Naive thymus-derived CD4-positive, alpha-beta T cell (primary cell): Measurements from ENCODE around the gene BNIP3. TPM values are rescaled to one million over a fixed set of nuclear protein-coding genes. Genes with fewer than 3 reads are reported as not detected.

ENCODE experiments used
- ATAC-seq: fragments of 150-1000 bp; cut with Tn5 transposase; 2 replicates; pipeline ENCODE4 v1.10.0; 2021; ENCODE audit warnings: mild to moderate bottlenecking, moderate library complexity
- CTCF ChIA-PET: fragments of 350-600 bp; sonication (Branson Sonifier 250); formaldehyde crosslinking; loops from one replicate; lab custom pipeline; 2021; ENCODE audit warnings: antibody characterized with exemption; lab: Charles Lee
- POLR2A ChIA-PET: fragments of 350-600 bp; sonication (Branson Sonifier 250); formaldehyde crosslinking; loops from one replicate; lab custom pipeline; 2021; ENCODE audit warnings: antibody characterized with exemption, inconsistent platforms; lab: Charles Lee
- DNase-seq, 9 donors: peaks; one replicate each; pipeline versions ENCODE4 v3.0.0 to v3.0.0-alpha.2; 2020 to 2022; ENCODE audit warnings: mixed read lengths in 1 of 9
- H3K27ac ChIP-seq: one replicate; pipeline ENCODE4 v1.7.0; 2013; ENCODE audit warnings: mild to moderate bottlenecking, low read depth, low read length, moderate library complexity
- H3K27me3 ChIP-seq, 2 donors: one replicate each; pipeline ENCODE4 v1.7.0; 2013; ENCODE audit warnings: low read length in 2 of 2, mild to moderate bottlenecking in 2 of 2, moderate library complexity in 2 of 2; ENCODE audit not compliant: control insufficient read depth in 2 of 2, insufficient read depth in 2 of 2
- H3K36me3 ChIP-seq, 3 experiments: 1 replicate in 2 of 3; 2 replicates in 1 of 3; pipeline ENCODE4 v1.7.0; 2013; ENCODE audit warnings: low read length in 3 of 3, mild to moderate bottlenecking in 3 of 3, moderate library complexity in 1 of 3; ENCODE audit not compliant: insufficient read depth in 3 of 3, control insufficient read depth in 2 of 3
- H3K4me1 ChIP-seq, 2 donors: one replicate each; pipeline ENCODE4 v1.7.0; 2013; ENCODE audit warnings: low read length in 2 of 2, mild to moderate bottlenecking in 2 of 2, moderate library complexity in 1 of 2; ENCODE audit not compliant: control insufficient read depth in 2 of 2, insufficient read depth in 2 of 2
- H3K4me3 ChIP-seq: 2 replicates; pipeline ENCODE4 v1.7.0; 2013; ENCODE audit warnings: mild to moderate bottlenecking, low read length
- H3K9me3 ChIP-seq, 3 experiments: 1 replicate in 2 of 3; 2 replicates in 1 of 3; pipeline ENCODE4 v1.7.0; 2013; ENCODE audit warnings: low read length in 3 of 3; ENCODE audit not compliant: control insufficient read depth in 2 of 3
- H3K27ac Mint-ChIP-seq, 9 donors: one replicate each; pipeline ENCODE4 v1.8.0; 2020 to 2022; ENCODE audit warnings: mixed read lengths in 9 of 9, mild to moderate bottlenecking in 8 of 9, moderate library complexity in 5 of 9, inconsistent platforms in 2 of 9
- H3K27me3 Mint-ChIP-seq, 5 donors: one replicate each; pipeline ENCODE4 v1.8.0; 2021 to 2022; ENCODE audit warnings: mixed read lengths in 5 of 5, mild to moderate bottlenecking in 1 of 5
- H3K36me3 Mint-ChIP-seq, 5 donors: one replicate each; pipeline ENCODE4 v1.8.0; 2020 to 2022; ENCODE audit warnings: mixed read lengths in 5 of 5, mild to moderate bottlenecking in 3 of 5, inconsistent platforms in 1 of 5
- H3K4me1 Mint-ChIP-seq, 7 donors: one replicate each; pipeline ENCODE4 v1.8.0; 2020 to 2022; ENCODE audit warnings: mixed read lengths in 7 of 7, mild to moderate bottlenecking in 3 of 7, inconsistent platforms in 1 of 7
- H3K4me3 Mint-ChIP-seq, 10 donors: one replicate each; pipeline ENCODE4 v1.8.0; 2020 to 2022; ENCODE audit warnings: mild to moderate bottlenecking in 10 of 10, mixed read lengths in 10 of 10, moderate library complexity in 6 of 10, inconsistent platforms in 2 of 10
- H3K9me3 Mint-ChIP-seq, 11 donors: one replicate each; pipeline ENCODE4 v1.8.0; 2020 to 2022; ENCODE audit warnings: mixed read lengths in 11 of 11, mild to moderate bottlenecking in 4 of 11, inconsistent platforms in 1 of 11, moderate library complexity in 1 of 11
- intact Hi-C, 2 donors: fragments of 100-400 bp; cut with micrococcal nuclease; formaldehyde crosslinking; loops; one replicate each; pipeline ENCODE4 v1.15.1; 2023
- polyA plus RNA-seq, 2 donors: library from polyadenylated mRNA; unstranded; fragments of 300-500 nt; fragmentation: Illumina TruSeq; gene quantifications; one replicate each; pipeline ENCODE4 v1.2.3, GENCODE V29; 2021
- total RNA-seq, 6 experiments: library from RNA in 5 of 6; stranded (reverse) in 5 of 6; gene quantifications; 1 replicate in 5 of 6; 2 replicates in 1 of 6; pipeline ENCODE4 v1.2.3 and lab custom pipeline; 2021 to 2026

The BNIP3 gene
- total and polyA plus RNA-seq, 7 experiments from 2014 or later = 17.7 to 81.7 (median 40.5) TPM

- no peaks in the 10 kb centered on the region for H3K9me3 ChIP-seq
- intact Hi-C loops = loop anchor here (1.0 to 2.0 kb wide), 7 partner anchors 9 to 360 kb away; partner anchors contain the start of genes BNIP3 (in 2 of the 2) and LRRC27 (in 1 of the 2)
- Mint-ChIP-seq H3K9me3 (peaks cover 0 to 2% (median 0%) of the 10 kb centered on the region in 11 donors), H3K27me3 (no peaks in the 10 kb centered on the region), H3K27ac (peak overlapping the region; percentile 89 to 97 (median 96)), H3K36me3 (peaks cover 0 to 48% (median 19%) of the 10 kb centered on the region in 5 donors), H3K4me3 (peak overlapping the region; percentile 81 to 95 (median 88)), H3K4me1 (peaks cover 44 to 86% (median 83%) of the 10 kb centered on the region in 7 donors)
- ChIA-PET CTCF (interaction anchor here (0.5 to 3.7 kb wide), 4 partner anchors 29 to 170 kb away, joined by 3 to 23 read pairs (median 4); no protein-coding TSS in a partner anchor), POLR2A (interaction anchor here (0.5 to 2.9 kb wide), 12 partner anchors 8 to 474 kb away, joined by 3 to 34 read pairs (median 4); partner anchors contain the start of gene BNIP3)
- H3K36me3 ChIP-seq = peaks cover 0 to 35% (median 4%) of the 10 kb centered on the region in 3 experiments
- peak overlapping the region; percentile 67 for H3K27ac ChIP-seq
- H3K4me3 ChIP-seq = peak overlapping the region; percentile 50
- DNase-seq (peak in 8 of 9 donors; percentile 44 to 75 (median 68)), ATAC-seq (peak; percentile 71)
- H3K4me1 ChIP-seq = peaks cover 21 to 60% of the 10 kb centered on the region in 2 donors
- H3K27me3 ChIP-seq = no peaks in the 10 kb centered on the region
Observed at GRCh38 chr10:131972474-131973071, 9.2 kb downstream of the BNIP3 start.

GRCh38 chr10:131971591-131971990, 10.1 kb downstream of the BNIP3 start:
- ChIA-PET POLR2A (interaction anchor here (0.7 to 2.9 kb wide), 6 partner anchors 11 to 1378 kb away, joined by 3 to 34 read pairs (median 4); partner anchors contain the start of gene BNIP3), CTCF (interaction anchor here (1.5 to 3.7 kb wide), 2 partner anchors 51 to 63 kb away, joined by 3 to 23 read pairs; no protein-coding TSS in a partner anchor)
- intact Hi-C loops = no loop called here
- Histone ChIP-seq H3K27ac (peak overlapping the region; percentile 67), H3K27me3 (no peaks in the 10 kb centered on the region), H3K9me3 (no peaks in the 10 kb centered on the region), H3K36me3 (peaks cover 0 to 41% (median 4%) of the 10 kb centered on the region in 3 experiments), H3K4me3 (no peak overlapping the region), H3K4me1 (peaks cover 21 to 52% of the 10 kb centered on the region in 2 donors)
- peak overlapping the region; percentile 89 to 97 (median 96) for H3K27ac Mint-ChIP-seq
- H3K27me3 Mint-ChIP-seq = no peaks in the 10 kb centered on the region
- ATAC-seq (no peak), DNase-seq (no peak)
- peaks cover 0 to 2% (median 0%) of the 10 kb centered on the region in 11 donors for H3K9me3 Mint-ChIP-seq
- peaks cover 44 to 76% (median 74%) of the 10 kb centered on the region in 7 donors for H3K4me1 Mint-ChIP-seq
- peak overlapping the region; percentile 57 to 95 (median 88) for H3K4me3 Mint-ChIP-seq
- H3K36me3 Mint-ChIP-seq = peaks cover 0 to 47% (median 22%) of the 10 kb centered on the region in 5 donors

DNA sequence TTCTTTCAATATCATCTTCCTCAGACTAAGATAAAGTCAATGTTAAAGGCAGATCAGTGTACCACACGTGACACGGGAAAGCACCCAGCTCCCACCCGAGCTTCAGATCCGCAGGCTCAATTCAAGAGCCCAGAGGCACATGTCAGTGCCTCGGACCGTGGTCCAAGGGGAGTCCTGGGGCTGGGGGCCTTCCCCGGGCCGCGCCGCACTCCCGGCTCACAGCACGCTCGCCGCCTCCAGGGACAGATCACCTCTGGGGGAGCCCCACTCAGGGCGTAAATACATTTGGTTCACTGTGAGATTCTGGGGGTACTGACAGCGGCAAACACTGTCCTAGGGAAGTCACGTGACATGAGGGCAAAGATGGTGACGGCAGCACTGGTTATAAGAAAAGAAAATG, 10.8 kb downstream of the BNIP3 start:
- no peak for ATAC-seq
- CTCF ChIA-PET = interaction anchor here (3.7 kb wide), 1 partner anchor 52 kb away, joined by 23 read pairs; no protein-coding TSS in a partner anchor

GRCh38 chr10:131968949-131969348, 12.8 kb downstream of the BNIP3 start:
- H3K9me3 Mint-ChIP-seq = peaks cover 0 to 1% (median 0%) of the 10 kb centered on the region in 11 donors
- Histone ChIP-seq H3K27me3 (no peaks in the 10 kb centered on the region), H3K4me1 (peaks cover 23 to 47% of the 10 kb centered on the region in 2 donors), H3K4me3 (no peak overlapping the region), H3K36me3 (peaks cover 0 to 41% (median 4%) of the 10 kb centered on the region in 3 experiments), H3K27ac (no peak overlapping the region), H3K9me3 (no peaks in the 10 kb centered on the region)
- ChIA-PET CTCF (no interaction called here), POLR2A (no interaction called here)
- no peaks in the 10 kb centered on the region for H3K27me3 Mint-ChIP-seq
- H3K4me1 Mint-ChIP-seq = peaks cover 38 to 72% (median 71%) of the 10 kb centered on the region in 7 donors
- intact Hi-C loops = no loop called here
- ATAC-seq = no peak
- H3K27ac Mint-ChIP-seq = peak overlapping the region in 7 of 9 donors; percentile 34 to 83 (median 71)
- peak overlapping the region in 1 of 10 donors; percentile 4 for H3K4me3 Mint-ChIP-seq
- H3K36me3 Mint-ChIP-seq = peaks cover 0 to 43% (median 22%) of the 10 kb centered on the region in 5 donors
- DNase-seq = no peak

More for the DNA sequence above, 10.8 kb downstream of the BNIP3 start:
- Mint-ChIP-seq H3K9me3 (peaks cover 0 to 2% (median 0%) of the 10 kb centered on the region in 11 donors), H3K36me3 (peaks cover 0 to 45% (median 22%) of the 10 kb centered on the region in 5 donors), H3K4me1 (peaks cover 41 to 75% (median 71%) of the 10 kb centered on the region in 7 donors), H3K27me3 (no peaks in the 10 kb centered on the region), H3K4me3 (peak overlapping the region in 9 of 10 donors; percentile 16 to 75 (median 53)), H3K27ac (peak overlapping the region; percentile 46 to 97 (median 92))
- peaks cover 21 to 51% of the 10 kb centered on the region in 2 donors for H3K4me1 ChIP-seq
- intact Hi-C loops = no loop called here
- H3K4me3 ChIP-seq = no peak overlapping the region
- H3K27ac ChIP-seq = peak overlapping the region; percentile 67
- peaks cover 0 to 41% (median 4%) of the 10 kb centered on the region in 3 experiments for H3K36me3 ChIP-seq
- POLR2A ChIA-PET = interaction anchor here (1.1 to 2.9 kb wide), 3 partner anchors 11 to 69 kb away, joined by 3 to 34 read pairs (median 5); partner anchors contain the start of gene BNIP3
- no peaks in the 10 kb centered on the region for H3K27me3 ChIP-seq
- DNase-seq = no peak
- H3K9me3 ChIP-seq = no peaks in the 10 kb centered on the region

DNA sequence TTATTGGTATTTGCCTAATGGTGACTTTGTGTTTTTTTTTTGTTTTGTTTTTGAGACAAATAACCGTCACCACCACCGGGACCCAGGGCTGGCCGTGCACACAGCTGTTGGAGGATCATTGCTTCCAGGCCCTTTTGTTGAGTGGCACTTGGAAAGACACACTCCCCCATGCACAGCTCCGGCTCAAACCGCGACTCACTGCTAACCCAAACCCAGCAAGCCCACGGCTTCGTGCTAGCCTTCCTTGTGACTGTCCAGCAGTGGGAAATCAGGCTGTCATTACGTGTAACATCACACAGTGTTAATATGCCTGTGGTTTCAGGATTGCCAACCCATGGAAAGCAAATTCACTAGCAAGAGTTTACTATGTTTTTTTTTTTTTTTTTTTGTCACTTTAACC, 17.4 kb downstream of the BNIP3 start:
- ATAC-seq = no peak
- Histone ChIP-seq H3K27me3 (no peaks in the 10 kb centered on the region), H3K9me3 (no peaks in the 10 kb centered on the region), H3K4me1 (peaks cover 3 to 16% of the 10 kb centered on the region in 2 donors), H3K4me3 (no peak overlapping the region), H3K27ac (no peak overlapping the region), H3K36me3 (peaks cover 0 to 31% (median 4%) of the 10 kb centered on the region in 3 experiments)
- H3K9me3 Mint-ChIP-seq = no peaks in the 10 kb centered on the region
- POLR2A ChIA-PET = interaction anchor here (0.7 to 1.8 kb wide), 3 partner anchors 8 to 64 kb away, joined by 4 to 10 read pairs (median 4); partner anchors contain the start of gene BNIP3
- peak overlapping the region in 1 of 10 donors; percentile 71 for H3K4me3 Mint-ChIP-seq
- peaks cover 20 to 45% (median 35%) of the 10 kb centered on the region in 7 donors for H3K4me1 Mint-ChIP-seq
- intact Hi-C loops = loop anchor here in 1 of 2 donors (2.0 kb wide), 1 partner anchor 15 kb away; no protein-coding TSS in a partner anchor
- H3K27me3 Mint-ChIP-seq = no peaks in the 10 kb centered on the region
- H3K36me3 Mint-ChIP-seq = peaks cover 0 to 21% (median 11%) of the 10 kb centered on the region in 5 donors
- no peak for DNase-seq
- H3K27ac Mint-ChIP-seq = peak overlapping the region in 7 of 9 donors; percentile 6 to 84 (median 76)
- CTCF ChIA-PET = interaction anchor here (0.7 to 0.8 kb wide), 2 partner anchors 79 to 492 kb away, joined by 3 read pairs; no protein-coding TSS in a partner anchor

- no peak overlapping the region for H3K4me3 ChIP-seq
- Mint-ChIP-seq H3K36me3 (peaks cover 0 to 16% (median 9%) of the 10 kb centered on the region in 5 donors), H3K9me3 (no peaks in the 10 kb centered on the region), H3K27ac (peak overlapping the region in 7 of 9 donors; percentile 6 to 84 (median 77)), H3K27me3 (no peaks in the 10 kb centered on the region), H3K4me3 (peak overlapping the region in 2 of 10 donors; percentile 10 to 29), H3K4me1 (peaks cover 19 to 41% (median 30%) of the 10 kb centered on the region in 7 donors)
- H3K27ac ChIP-seq = no peak overlapping the region
- DNase-seq (no peak), ATAC-seq (no peak)
- intact Hi-C loops = loop anchor here in 1 of 2 donors (2.0 kb wide), 1 partner anchor 15 kb away; no protein-coding TSS in a partner anchor
- H3K4me1 ChIP-seq = peaks cover 3 to 16% of the 10 kb centered on the region in 2 donors
- H3K9me3 ChIP-seq = no peaks in the 10 kb centered on the region
- ChIA-PET POLR2A (no interaction called here), CTCF (no interaction called here)
- no peaks in the 10 kb centered on the region for H3K27me3 ChIP-seq
- H3K36me3 ChIP-seq = peaks cover 0 to 26% (median 4%) of the 10 kb centered on the region in 3 experiments
Observed at GRCh38 chr10:131963811-131964210, 17.9 kb downstream of the BNIP3 start.
